Measurements from ENCODE around the gene ZNF624. TPM values are rescaled to one million over a fixed set of nuclear protein-coding genes. Genes with fewer than 3 reads are reported as not detected.
"Not testable (repeated sequence)": the region's sequence is repeated elsewhere in the genome, so short reads cannot be mapped to it uniquely, and the experiment has no call there.

Gene ZNF624
- 6.2 and 9.2 TPM in 2 replicates for total RNA-seq (ENCODE audit: low replicate concordance)

DNA sequence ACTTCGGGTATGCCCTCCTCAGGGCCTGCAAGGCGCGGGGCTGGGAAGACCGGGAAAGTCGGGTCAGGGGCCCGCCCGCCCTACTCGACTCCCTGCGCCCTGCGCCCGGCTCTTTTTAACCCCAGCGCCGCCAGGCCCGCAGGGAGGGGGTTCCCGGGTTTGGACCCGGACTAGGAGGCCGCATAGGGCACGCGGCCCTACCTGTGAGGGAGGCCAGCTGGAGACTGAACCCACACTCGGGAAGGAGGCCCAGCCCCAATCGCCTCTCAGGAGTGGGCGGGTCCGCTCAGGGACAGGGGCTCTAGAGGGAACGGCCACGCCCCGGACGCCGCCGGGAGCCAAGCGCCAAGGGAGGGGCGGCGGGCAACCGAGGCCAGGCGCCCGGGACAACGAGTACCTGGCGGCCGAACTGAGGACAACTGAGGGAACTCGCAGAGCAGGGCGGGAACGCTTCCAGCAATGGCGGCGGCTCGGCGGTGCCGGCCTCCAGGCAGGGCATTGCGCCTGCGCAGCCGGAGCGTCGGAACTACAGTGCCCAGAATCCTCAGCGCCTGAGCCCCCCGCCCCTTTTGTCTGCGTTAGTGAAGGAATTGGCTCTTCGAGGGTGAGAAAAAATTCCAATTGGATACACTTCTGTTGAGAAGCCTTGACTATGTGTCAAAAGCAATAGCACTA is at the start of gene ZNF624:
ZNF624 (minus strand) TSS at position 484 of the 675 bp plus-strand sequence.
- DNase-seq (ENCODE audit: low read depth) = peak; percentile 90
- peak within 1 kb of the TSS; percentile 78 for H3K4me3 ChIP-seq (ENCODE audit: low read depth, low read length)
- TF ChIP-seq, protein P1, sequence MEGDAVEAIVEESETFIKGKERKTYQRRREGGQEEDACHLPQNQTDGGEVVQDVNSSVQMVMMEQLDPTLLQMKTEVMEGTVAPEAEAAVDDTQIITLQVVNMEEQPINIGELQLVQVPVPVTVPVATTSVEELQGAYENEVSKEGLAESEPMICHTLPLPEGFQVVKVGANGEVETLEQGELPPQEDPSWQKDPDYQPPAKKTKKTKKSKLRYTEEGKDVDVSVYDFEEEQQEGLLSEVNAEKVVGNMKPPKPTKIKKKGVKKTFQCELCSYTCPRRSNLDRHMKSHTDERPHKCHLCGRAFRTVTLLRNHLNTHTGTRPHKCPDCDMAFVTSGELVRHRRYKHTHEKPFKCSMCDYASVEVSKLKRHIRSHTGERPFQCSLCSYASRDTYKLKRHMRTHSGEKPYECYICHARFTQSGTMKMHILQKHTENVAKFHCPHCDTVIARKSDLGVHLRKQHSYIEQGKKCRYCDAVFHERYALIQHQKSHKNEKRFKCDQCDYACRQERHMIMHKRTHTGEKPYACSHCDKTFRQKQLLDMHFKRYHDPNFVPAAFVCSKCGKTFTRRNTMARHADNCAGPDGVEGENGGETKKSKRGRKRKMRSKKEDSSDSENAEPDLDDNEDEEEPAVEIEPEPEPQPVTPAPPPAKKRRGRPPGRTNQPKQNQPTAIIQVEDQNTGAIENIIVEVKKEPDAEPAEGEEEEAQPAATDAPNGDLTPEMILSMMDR (IDR thresholded peaks at IDR 0.05; ENCODE audit: insufficient read depth, low read length) = no peak

DNA sequence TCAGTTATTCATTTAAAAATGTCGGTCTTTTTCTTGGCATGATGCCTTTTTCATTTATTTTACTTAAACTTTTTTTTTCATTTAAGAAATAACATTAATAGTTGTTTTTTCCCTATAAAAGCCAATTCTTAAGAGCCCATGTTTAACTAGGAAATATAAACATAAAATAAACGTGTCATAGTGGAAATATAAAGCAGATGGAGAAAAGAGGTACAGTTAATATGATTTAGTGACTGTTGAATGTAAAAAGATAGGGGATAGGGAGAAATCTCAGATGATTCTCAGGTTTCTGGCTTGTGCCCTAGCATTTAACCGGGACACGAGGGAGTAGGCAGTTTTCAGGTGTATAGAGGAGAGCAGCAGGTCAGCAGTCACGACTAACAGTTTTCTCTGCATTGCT is 44.0 kb upstream of the ZNF624 start:
- DNase-seq (ENCODE audit: low read depth); H3K4me3 ChIP-seq (ENCODE audit: low read depth, low read length): not testable (repeated sequence)

DNA sequence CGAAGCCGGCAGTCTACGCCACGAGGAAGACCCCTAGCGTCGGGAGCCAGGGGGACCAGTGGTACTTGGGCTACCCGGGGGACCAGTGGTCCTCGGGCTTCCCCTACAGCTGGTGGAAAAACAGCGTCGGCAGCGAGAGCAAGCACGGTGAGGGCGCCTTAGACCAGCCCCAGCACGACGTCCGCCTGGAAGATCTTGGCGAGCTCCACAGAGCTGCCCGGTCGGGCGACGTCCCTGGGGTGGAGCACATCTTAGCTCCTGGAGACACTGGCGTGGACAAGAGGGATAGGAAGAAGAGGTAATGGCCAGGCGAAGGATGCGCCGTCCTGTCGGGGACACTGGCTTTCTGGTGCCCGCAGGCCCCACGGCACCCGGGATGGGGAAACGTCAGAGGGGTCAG is 36.8 kb upstream of the ZNF624 start:
- not testable (repeated sequence) for H3K4me3 ChIP-seq (ENCODE audit: low read depth, low read length); DNase-seq (ENCODE audit: low read depth)

DNA sequence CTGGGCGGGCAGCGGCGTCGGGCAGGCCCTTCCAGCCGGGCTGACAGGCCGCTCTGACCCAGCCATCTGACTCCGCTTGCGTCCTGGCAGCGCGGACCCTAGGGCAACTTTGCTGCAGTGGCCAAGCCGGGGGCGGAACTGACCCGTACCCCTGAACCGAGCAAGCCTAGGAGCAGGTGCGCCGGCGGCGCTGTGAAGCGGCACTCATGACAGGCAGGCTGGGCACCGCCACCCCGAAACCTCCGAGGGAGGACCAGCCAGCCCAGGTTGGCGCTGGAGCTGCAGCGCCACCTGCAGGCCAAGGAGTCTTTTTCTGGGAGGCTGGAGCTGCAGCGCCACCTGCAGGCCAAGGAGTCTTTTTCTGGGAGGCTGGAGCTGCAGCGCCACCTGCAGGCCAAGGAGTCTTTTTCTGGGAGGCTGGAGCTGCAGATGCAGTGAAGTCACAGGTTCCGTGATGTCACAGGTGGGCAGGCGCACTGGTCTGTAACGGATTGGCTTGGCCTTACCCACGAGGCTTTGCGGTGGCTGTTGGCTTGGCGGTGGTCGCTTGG is 36.2 kb upstream of the ZNF624 start, which contains the start of gene CCDC144A:
CCDC144A (plus strand) TSS at position 511 of the 551 bp plus-strand sequence. CDS start 160 bp downstream, outside the sequence.
- H3K4me3 ChIP-seq (ENCODE audit: low read depth, low read length); DNase-seq (ENCODE audit: low read depth): not testable (repeated sequence)

- not testable (repeated sequence) for DNase-seq (ENCODE audit: low read depth); H3K4me3 ChIP-seq (ENCODE audit: low read depth, low read length)
Measured at GRCh38 chr17:16687151-16687550, 33.5 kb upstream of the ZNF624 start.

DNA sequence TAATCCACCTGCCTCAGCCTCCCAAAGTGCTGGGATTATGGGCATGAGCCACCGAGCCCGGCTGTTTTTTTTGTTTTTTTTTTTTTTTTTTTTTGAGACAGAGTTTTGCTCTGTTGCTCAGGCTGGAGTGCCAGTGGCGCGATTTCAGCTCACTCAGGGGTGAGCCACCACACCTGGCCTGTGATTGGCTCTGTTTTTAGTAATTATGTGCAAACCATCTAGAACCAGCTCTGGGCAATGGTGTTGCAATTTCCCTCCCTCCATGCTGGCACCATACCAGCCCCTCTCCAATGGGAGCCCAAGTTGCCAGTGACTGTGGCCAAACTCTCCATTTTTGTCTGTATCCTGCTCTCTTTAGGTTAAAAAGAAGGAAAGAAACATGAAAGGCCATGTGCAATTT is 32.4 kb upstream of the ZNF624 start:
- not testable (repeated sequence) for H3K4me3 ChIP-seq (ENCODE audit: low read depth, low read length); DNase-seq (ENCODE audit: low read depth)

DNA sequence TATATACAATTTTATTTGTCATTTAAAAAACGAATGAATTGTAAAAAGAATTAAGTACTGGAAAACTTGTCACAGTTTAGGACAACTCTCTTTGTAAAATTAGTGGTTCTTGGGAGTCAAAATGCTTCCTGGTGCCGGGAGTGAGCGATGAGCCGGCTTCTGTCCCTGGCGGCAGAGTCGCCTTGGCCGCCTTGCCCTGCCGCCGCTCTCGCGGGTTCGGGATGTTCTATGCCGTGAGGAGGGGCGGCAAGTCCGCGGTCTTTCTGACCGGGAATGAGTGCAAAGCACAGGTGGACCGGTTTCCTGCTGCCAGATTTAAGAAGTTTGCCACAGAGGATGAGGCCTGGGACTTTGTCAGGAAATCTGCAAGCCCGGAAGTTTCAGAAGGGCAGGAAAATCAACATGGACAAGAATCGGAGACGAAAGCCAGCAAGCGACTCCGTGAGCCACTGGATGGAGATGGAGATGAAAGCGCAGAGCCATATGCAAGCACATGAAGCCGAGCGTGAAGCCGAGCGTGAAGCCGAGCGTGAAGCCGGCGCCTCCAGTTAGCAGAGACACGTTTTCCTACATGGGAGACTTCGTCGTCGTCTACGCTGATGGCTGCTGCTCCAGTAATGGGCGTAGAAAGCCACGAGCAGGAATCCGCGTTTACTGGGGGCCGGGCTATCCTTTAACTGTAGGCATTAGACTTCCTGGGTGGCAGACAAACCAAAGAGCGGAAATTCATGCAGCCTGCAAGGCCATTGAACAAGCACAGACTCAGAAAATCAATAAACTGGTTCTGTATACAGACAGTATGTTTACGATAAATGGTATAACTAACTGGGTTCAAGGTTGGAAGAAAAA is 29.9 kb upstream of the ZNF624 start:
- not testable (repeated sequence) for H3K4me3 ChIP-seq (ENCODE audit: low read depth, low read length); DNase-seq (ENCODE audit: low read depth)

GRCh38 chr17:16676676-16677268 is 23.1 kb upstream of the ZNF624 start:
- TF ChIP-seq, protein P1 (IDR thresholded peaks at IDR 0.05; ENCODE audit: insufficient read depth, low read length) = no peak
- DNase-seq (ENCODE audit: low read depth) = no peak
- no peak overlapping the region for H3K4me3 ChIP-seq (ENCODE audit: low read depth, low read length)

GRCh38 chr17:16666907-16667636 is 13.4 kb upstream of the ZNF624 start:
- not testable (repeated sequence) for DNase-seq (ENCODE audit: low read depth)
- peak overlapping the region; percentile 28 for H3K4me3 ChIP-seq (ENCODE audit: low read depth, low read length)

DNA sequence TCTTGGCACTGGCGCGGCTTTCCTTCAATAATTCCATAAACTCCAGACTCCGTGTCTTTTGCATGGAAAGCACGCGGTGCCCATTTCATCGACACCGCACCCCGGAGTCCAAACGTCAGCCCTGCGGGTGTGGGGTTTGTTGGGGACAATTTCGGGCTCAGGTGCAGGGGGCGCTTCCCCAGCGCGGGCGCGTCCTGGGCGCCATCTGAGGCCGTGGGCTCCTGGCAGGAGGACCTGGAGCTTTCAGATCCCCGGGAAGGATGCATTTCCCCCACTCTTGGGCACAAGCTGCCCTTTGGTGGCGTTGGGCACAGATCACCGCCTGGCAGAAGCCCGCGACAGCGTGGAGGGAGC is 12.9 kb upstream of the ZNF624 start:
- H3K4me3 ChIP-seq (ENCODE audit: low read depth, low read length) = not testable (repeated sequence)

More for the DNA sequence above, 12.9 kb upstream of the ZNF624 start:
- DNase-seq (ENCODE audit: low read depth) = not testable (repeated sequence)

Data from fibroblast of the aortic adventitia (primary cell).